Stimulated activated CD4-positive, alpha-beta T cell treated with anti-CD3 and anti-CD28 coated beads, Interleukin-4, amount 100 ng/mL, for 1 hour (primary cell): ENCODE results near the gene SYNPO.
A peak's percentile ranks its signal among the peaks of the same experiment; 100 is the strongest.

ENCODE experiments used
- DNase-seq: peaks from one replicate; pipeline ENCODE4 v3.0.0-alpha.2; 2020

The SYNPO gene

GRCh38 chr5:150607991-150608390, 32.5 kb upstream of the SYNPO start:
- no peak for DNase-seq

- no peak for DNase-seq
Observed at GRCh38 chr5:150608991-150609390, 31.5 kb upstream of the SYNPO start.

GRCh38 chr5:150609843-150610584, 30.4 kb upstream of the SYNPO start:
- no peak for DNase-seq

- DNase-seq, result no peak
Observed at GRCh38 chr5:150611026-150611425, 29.4 kb upstream of the SYNPO start.

GRCh38 chr5:150612405-150612804, 28.1 kb upstream of the SYNPO start:
- DNase-seq, result no peak

- no peak for DNase-seq
Observed at GRCh38 chr5:150612905-150613670, 27.4 kb upstream of the SYNPO start.

- no peak for DNase-seq
Observed at GRCh38 chr5:150613991-150614660, 26.3 kb upstream of the SYNPO start.

- no peak for DNase-seq
Observed at GRCh38 chr5:150614661-150615060, 25.8 kb upstream of the SYNPO start.

- no peak for DNase-seq
Observed at GRCh38 chr5:150615141-150615699, 25.2 kb upstream of the SYNPO start.

- no peak for DNase-seq
Observed at GRCh38 chr5:150616024-150616470, 24.4 kb upstream of the SYNPO start.

GRCh38 chr5:150616506-150616905, 24.0 kb upstream of the SYNPO start:
- DNase-seq, result no peak

GRCh38 chr5:150618163-150618562, 22.3 kb upstream of the SYNPO start:
- DNase-seq, result no peak

- DNase-seq, result no peak
Observed at GRCh38 chr5:150618588-150619281, 21.7 kb upstream of the SYNPO start.

GRCh38 chr5:150619359-150620230, 20.9 kb upstream of the SYNPO start:
- DNase-seq, result no peak

- DNase-seq, result no peak
Observed at GRCh38 chr5:150621301-150621700, 19.2 kb upstream of the SYNPO start.

- DNase-seq, result no peak
Observed at GRCh38 chr5:150622157-150622556, 18.3 kb upstream of the SYNPO start.

GRCh38 chr5:150623152-150623877, 17.1 kb upstream of the SYNPO start:
- no peak for DNase-seq

- no peak for DNase-seq
Observed at GRCh38 chr5:150623878-150624216, 16.6 kb upstream of the SYNPO start.

- DNase-seq, result peak; percentile 16
Observed at GRCh38 chr5:150624334-150625163, 15.9 kb upstream of the SYNPO start.

GRCh38 chr5:150625164-150625535, 15.3 kb upstream of the SYNPO start:
- DNase-seq, result no peak
